ENCODE results near the gene SHISA8.

SHISA8 gene

GRCh38 chr22:41913040-41913719 lies 1.7 kb downstream of the SHISA8 start:
- Histone ChIP-seq H3K9me3 (ENCODE audit: control insufficient read depth, low read length) (no peaks in the 10 kb centered on the region), H3K27ac (ENCODE audit: insufficient read depth, low read depth, low read length, poor library complexity, severe bottlenecking) (no peak overlapping the region), H3K36me3 (ENCODE audit: control insufficient read depth, insufficient read depth, low read length) (no peaks in the 10 kb centered on the region), H3K4me1 (ENCODE audit: control insufficient read depth, insufficient read depth, low read length) (peaks cover 8% of the 10 kb centered on the region), H3K27me3 (ENCODE audit: control insufficient read depth, insufficient read depth, low read length, poor library complexity, severe bottlenecking) (peaks cover 100% of the 10 kb centered on the region), H3K4me3 (ENCODE audit: insufficient read depth, low read depth, low read length) (no peak overlapping the region)
- WGBS, 2 experiments, result 60 to 61% methylated on average over 11 of the region's 11 CpGs

GRCh38 chr22:41912338-41913039 lies 2.4 kb downstream of the SHISA8 start:
- Histone ChIP-seq H3K27ac (ENCODE audit: insufficient read depth, low read depth, low read length, poor library complexity, severe bottlenecking) (no peak overlapping the region), H3K36me3 (ENCODE audit: control insufficient read depth, insufficient read depth, low read length) (no peaks in the 10 kb centered on the region), H3K4me1 (ENCODE audit: control insufficient read depth, insufficient read depth, low read length) (peaks cover 8% of the 10 kb centered on the region), H3K9me3 (ENCODE audit: control insufficient read depth, low read length) (no peaks in the 10 kb centered on the region), H3K27me3 (ENCODE audit: control insufficient read depth, insufficient read depth, low read length, poor library complexity, severe bottlenecking) (peaks cover 96% of the 10 kb centered on the region), H3K4me3 (ENCODE audit: insufficient read depth, low read depth, low read length) (no peak overlapping the region)
- WGBS, 2 experiments, result 77 to 81% methylated on average over 9 of the region's 9 CpGs

- Histone ChIP-seq H3K4me1 (ENCODE audit: control insufficient read depth, insufficient read depth, low read length) (peaks cover 8% of the 10 kb centered on the region), H3K27me3 (ENCODE audit: control insufficient read depth, insufficient read depth, low read length, poor library complexity, severe bottlenecking) (peaks cover 82% of the 10 kb centered on the region), H3K36me3 (ENCODE audit: control insufficient read depth, insufficient read depth, low read length) (no peaks in the 10 kb centered on the region), H3K4me3 (ENCODE audit: insufficient read depth, low read depth, low read length) (no peak overlapping the region), H3K9me3 (ENCODE audit: control insufficient read depth, low read length) (no peaks in the 10 kb centered on the region), H3K27ac (ENCODE audit: insufficient read depth, low read depth, low read length, poor library complexity, severe bottlenecking) (no peak overlapping the region)
- WGBS, 2 experiments, result 19 to 22% methylated on average over 37 of the region's 37 CpGs
Observed at GRCh38 chr22:41911001-41911611, 3.8 kb downstream of the SHISA8 start.

GRCh38 chr22:41910050-41911000 lies 4.5 kb downstream of the SHISA8 start:
- Histone ChIP-seq H3K4me3 (ENCODE audit: insufficient read depth, low read depth, low read length) (no peak overlapping the region), H3K36me3 (ENCODE audit: control insufficient read depth, insufficient read depth, low read length) (no peaks in the 10 kb centered on the region), H3K27me3 (ENCODE audit: control insufficient read depth, insufficient read depth, low read length, poor library complexity, severe bottlenecking) (peaks cover 74% of the 10 kb centered on the region), H3K9me3 (ENCODE audit: control insufficient read depth, low read length) (no peaks in the 10 kb centered on the region), H3K27ac (ENCODE audit: insufficient read depth, low read depth, low read length, poor library complexity, severe bottlenecking) (no peak overlapping the region), H3K4me1 (ENCODE audit: control insufficient read depth, insufficient read depth, low read length) (peaks cover 8% of the 10 kb centered on the region)
- 4 to 5% methylated on average over 112 of the region's 112 CpGs for WGBS, 2 experiments

GRCh38 chr22:41909310-41910049 lies 5.4 kb downstream of the SHISA8 start:
- H3K4me3 ChIP-seq (ENCODE audit: insufficient read depth, low read depth, low read length), result no peak overlapping the region

GRCh38 chr22:41908411-41909309 lies 6.2 kb downstream of the SHISA8 start:
- Histone ChIP-seq H3K4me1 (ENCODE audit: control insufficient read depth, insufficient read depth, low read length) (peaks cover 8% of the 10 kb centered on the region), H3K27me3 (ENCODE audit: control insufficient read depth, insufficient read depth, low read length, poor library complexity, severe bottlenecking) (peaks cover 58% of the 10 kb centered on the region)

More at GRCh38 chr22:41909310-41910049, 5.4 kb downstream of the SHISA8 start:
- peaks cover 6% of the 10 kb centered on the region for H3K36me3 ChIP-seq (ENCODE audit: control insufficient read depth, insufficient read depth, low read length)
- no peak overlapping the region for H3K27ac ChIP-seq (ENCODE audit: insufficient read depth, low read depth, low read length, poor library complexity, severe bottlenecking)
- WGBS, 2 experiments, result 24 to 26% methylated on average over 55 of the region's 55 CpGs
- peaks cover 8% of the 10 kb centered on the region for H3K4me1 ChIP-seq (ENCODE audit: control insufficient read depth, insufficient read depth, low read length)
- peaks cover 66% of the 10 kb centered on the region for H3K27me3 ChIP-seq (ENCODE audit: control insufficient read depth, insufficient read depth, low read length, poor library complexity, severe bottlenecking)
- H3K9me3 ChIP-seq (ENCODE audit: control insufficient read depth, low read length), result no peaks in the 10 kb centered on the region

GRCh38 chr22:41907436-41908401 lies 7.2 kb downstream of the SHISA8 start:
- H3K36me3 ChIP-seq (ENCODE audit: control insufficient read depth, insufficient read depth, low read length), result peaks cover 10% of the 10 kb centered on the region
- no peak overlapping the region for H3K4me3 ChIP-seq (ENCODE audit: insufficient read depth, low read depth, low read length)
- H3K27me3 ChIP-seq (ENCODE audit: control insufficient read depth, insufficient read depth, low read length, poor library complexity, severe bottlenecking), result peaks cover 48% of the 10 kb centered on the region
- 85 to 87% methylated on average over 10 of the region's 10 CpGs for WGBS, 2 experiments
- peaks cover 8% of the 10 kb centered on the region for H3K4me1 ChIP-seq (ENCODE audit: control insufficient read depth, insufficient read depth, low read length)
- H3K9me3 ChIP-seq (ENCODE audit: control insufficient read depth, low read length), result no peaks in the 10 kb centered on the region
- no peak overlapping the region for H3K27ac ChIP-seq (ENCODE audit: insufficient read depth, low read depth, low read length, poor library complexity, severe bottlenecking)

More at GRCh38 chr22:41908411-41909309, 6.2 kb downstream of the SHISA8 start:
- H3K36me3 ChIP-seq (ENCODE audit: control insufficient read depth, insufficient read depth, low read length), result peaks cover 6% of the 10 kb centered on the region
- 80 to 83% methylated on average over 14 of the region's 14 CpGs for WGBS, 2 experiments
- no peak overlapping the region for H3K27ac ChIP-seq (ENCODE audit: insufficient read depth, low read depth, low read length, poor library complexity, severe bottlenecking)
- no peaks in the 10 kb centered on the region for H3K9me3 ChIP-seq (ENCODE audit: control insufficient read depth, low read length)
- no peak overlapping the region for H3K4me3 ChIP-seq (ENCODE audit: insufficient read depth, low read depth, low read length)

GRCh38 chr22:41906822-41907221 lies 8.1 kb downstream of the SHISA8 start:
- H3K36me3 ChIP-seq (ENCODE audit: control insufficient read depth, insufficient read depth, low read length), result peaks cover 10% of the 10 kb centered on the region
- 94% methylated on average over 3 to 5 of the region's 5 CpGs for WGBS, 2 experiments
- no peaks in the 10 kb centered on the region for H3K9me3 ChIP-seq (ENCODE audit: control insufficient read depth, low read length)
- H3K27ac ChIP-seq (ENCODE audit: insufficient read depth, low read depth, low read length, poor library complexity, severe bottlenecking), result no peak overlapping the region
- H3K4me1 ChIP-seq (ENCODE audit: control insufficient read depth, insufficient read depth, low read length), result peaks cover 8% of the 10 kb centered on the region
- peaks cover 39% of the 10 kb centered on the region for H3K27me3 ChIP-seq (ENCODE audit: control insufficient read depth, insufficient read depth, low read length, poor library complexity, severe bottlenecking)
- H3K4me3 ChIP-seq (ENCODE audit: insufficient read depth, low read depth, low read length), result no peak overlapping the region

Data from ectodermal cell (in vitro differentiated cells).